Tongue (tissue), 2 donors: ENCODE measurements around the gene IRAK4. TPM values are rescaled to one million over a fixed set of nuclear protein-coding genes. Genes with fewer than 3 reads are reported as not detected.
A peak's percentile ranks its signal among the peaks of the same experiment; 100 is the strongest.

Experiments used
- DNase-seq: peaks from one replicate; pipeline ENCODE4 v3.0.0-alpha.2; 2015
- total RNA-seq: library from RNA; depleted of rRNA; stranded (reverse); fragments of >200 nt; gene quantifications from one replicate; pipeline ENCODE4 v1.2.3, GENCODE V29; 2014

The IRAK4 gene
- total RNA-seq, 1 donor from 2014 or later: 19.7 TPM

DNA sequence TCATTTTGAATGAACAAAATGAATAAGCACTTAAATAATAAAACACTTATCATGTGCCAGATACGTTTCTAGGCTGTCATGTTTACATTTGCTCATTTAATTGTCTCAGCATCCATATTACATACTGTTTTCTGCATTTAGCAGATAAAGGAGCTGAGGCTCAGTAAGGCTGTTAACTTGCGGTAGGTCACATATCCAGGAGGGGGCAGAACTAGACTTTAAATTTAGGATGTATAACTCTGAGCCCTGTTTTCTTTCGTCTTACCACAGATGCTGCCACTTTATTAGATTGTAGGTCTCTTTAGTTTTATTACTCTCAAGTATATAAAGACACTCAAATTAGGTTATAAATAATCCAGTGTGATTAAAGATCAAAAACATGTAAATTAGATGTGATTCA is 17.7 kb downstream of the IRAK4 start:
- peak; percentile 60 for DNase-seq

DNA sequence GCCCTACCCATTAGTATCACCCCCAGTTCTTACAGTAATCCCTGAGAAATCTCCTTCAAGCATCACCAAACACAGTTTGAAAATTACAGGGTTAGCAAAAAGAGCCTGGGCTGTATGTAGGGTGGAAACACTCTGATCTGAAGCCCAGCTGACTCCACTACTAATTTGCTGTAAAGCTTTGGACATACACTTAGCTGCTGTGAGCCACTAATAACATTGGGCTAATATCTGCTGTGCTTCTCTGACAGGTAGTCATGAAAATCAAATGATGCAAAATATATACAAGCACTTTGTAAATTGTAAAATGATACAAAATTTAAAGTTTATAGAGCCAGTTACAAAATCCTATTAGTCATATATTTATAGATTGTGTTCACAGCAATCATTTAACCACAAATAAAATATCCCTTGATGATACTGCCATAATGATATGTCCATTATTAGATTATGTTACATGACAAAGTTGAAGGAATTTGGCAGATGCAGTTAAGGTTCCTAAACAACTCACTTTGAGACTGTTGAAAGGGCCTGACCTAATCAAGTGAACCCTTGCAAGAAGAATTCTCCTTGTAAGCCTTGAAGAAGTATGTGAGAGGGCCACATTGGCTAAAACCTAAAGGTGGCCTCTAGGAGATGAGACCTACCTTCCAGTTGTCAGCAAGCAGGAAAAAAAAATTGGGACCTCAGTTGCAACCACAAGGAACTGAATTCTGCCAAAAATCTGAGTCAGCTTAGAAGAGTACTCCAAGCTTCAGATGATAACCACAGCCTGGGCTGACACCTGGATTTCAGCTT is 28.3 kb downstream of the IRAK4 start:
- no peak for DNase-seq

DNA sequence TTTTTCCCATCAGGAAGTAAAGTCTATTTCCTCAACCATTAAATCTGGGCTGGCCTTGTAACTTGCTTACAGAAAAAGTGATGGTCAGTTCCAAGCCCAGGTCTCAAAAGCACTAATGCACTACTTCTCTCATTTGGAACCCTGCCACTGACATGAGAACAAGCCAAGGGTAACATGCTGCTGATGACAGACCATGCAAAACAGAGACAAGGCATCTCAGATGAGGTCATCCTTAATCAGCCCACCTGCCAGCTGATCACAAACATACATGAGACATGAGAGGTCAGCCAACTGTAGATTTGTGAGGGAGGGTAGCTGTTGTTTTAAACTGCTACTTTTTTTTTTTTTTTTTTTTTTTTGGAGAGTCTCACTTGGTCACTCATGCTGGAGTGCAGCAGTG is 31.2 kb downstream of the IRAK4 start:
- DNase-seq: peak; percentile 71

DNA sequence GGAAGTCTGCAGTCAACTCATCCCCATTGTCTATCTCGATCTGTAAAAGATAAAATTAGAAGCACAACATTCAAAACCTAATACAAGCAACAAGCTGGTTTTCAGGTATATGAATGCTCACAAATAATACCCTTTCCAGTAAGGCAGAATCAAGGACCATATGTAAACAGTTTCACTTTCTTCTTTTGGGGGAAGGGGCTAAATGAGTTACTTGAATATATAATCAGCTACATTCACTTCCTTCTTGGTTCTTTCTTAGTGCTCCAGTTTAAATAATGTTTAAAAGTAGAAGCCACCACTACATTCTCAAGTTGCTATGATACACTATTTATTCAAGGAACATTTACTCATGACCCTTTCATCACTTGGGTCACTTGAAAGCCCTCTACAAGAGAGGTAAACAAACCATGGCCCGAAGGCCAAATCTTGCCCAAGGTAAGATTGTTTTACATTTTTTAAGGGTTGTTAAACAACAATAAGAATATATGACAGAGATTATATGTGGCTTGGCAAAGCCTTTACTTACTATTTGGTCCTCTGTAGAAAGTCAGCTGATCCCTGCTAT is 37.0 kb downstream of the IRAK4 start:
- no peak for DNase-seq

DNA sequence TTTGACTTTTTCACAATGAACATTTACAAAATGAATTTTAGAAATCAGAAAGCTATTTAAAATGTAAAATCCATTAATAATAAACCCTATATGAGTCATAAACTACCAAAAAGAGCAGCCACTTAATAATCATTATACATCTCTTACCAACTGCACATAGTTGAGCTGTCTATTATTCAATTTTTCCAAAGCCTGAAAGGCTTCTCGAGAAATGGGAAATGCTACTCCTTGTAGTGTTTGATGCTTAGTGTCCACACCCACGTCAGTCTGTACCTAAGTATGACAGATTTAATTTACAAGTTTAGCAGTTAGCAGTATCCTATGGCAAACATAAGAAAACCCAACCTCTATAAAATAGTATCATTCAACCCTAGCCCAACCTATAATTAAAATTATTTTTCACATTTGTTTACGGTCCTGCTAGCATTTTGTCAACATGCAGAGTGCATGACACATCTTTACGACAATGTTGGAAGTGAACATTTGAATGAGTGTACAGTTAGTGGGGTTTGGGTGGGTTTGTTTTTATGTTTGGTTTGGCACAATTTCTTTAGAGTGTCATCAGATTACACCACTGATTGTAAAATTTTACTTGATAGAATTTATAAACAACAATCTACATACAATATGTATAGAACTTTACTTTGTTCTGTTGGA is 38.9 kb downstream of the IRAK4 start:
- no peak for DNase-seq

DNA sequence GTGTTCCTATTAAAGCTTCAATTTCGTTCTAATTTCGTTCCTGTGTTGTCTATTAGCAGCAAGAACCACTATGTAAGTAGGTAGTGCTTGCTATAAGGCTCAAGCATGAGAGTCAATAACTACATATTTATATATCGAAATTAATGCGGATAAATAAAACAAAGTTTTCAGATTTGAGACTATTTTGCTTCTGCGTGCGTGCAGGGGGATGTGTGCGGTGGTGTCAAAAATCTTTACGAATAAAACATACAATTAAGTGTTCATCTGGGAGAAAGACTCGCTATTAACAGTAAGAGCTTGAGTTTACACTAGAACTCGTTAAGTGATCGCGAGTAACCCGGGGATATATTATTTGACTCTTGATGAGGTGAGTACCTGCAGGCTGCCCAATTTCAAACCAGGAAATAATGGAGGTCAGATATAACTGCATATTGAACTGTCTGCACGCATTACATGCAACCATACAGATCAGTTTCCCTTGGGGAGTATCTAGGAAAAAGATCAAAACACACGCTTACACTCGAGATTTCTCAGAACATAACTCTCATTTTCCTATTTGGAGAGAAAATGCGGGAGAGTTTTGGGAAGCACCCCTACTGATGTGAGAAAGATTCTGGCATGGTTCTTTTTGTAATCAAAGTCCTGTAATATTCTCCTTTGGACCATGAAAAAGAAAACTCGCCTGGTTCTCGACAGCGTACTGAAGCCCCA is 46.6 kb downstream of the IRAK4 start:
- no peak for DNase-seq

DNA sequence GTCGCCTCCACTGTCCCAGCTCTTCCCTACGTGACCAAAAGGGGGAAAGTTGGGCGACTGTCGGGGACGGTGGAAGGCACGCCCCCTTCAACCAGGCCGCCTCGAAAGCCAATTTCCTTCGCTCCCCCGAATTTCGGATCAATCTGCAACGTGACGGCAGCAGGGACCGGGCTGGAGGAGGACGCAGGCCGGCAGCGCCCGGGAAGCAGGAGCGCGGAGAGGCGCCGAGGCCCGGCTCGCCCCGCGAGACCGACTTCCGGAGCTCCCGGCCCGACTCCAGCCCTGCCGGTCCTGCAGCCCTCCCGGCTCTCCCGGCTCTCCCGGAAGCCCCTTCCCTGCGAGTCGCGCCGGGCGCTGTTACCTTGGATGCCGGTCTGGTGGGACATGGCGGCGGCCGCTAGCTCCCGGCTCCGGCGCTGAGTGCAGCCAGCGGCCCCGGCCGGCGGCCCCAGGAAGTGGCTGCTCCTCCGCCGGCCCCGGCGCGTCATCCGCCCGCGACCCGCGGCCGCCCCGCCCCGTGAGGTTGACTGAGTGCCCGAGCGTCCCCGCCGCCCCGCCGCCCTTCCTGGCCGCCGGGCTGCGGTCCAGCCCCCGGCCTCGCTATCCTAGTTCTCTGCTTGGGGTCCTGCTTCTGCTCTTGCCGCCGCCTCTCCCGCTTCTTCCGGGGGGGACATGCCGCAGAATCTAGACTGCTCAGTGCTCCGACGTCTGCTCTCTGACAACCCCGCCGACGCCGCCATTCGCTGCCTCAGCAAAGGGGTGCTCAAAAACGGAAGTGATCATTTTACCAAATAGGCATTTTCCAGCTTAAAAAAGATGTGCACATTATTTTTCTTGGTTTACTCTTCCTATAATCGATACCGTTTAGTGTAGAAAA is 47.3 kb downstream of the IRAK4 start, which contains the start of gene TWF1:
Gene TWF1, minus strand, starts transcription at position 458 of the 877 bp plus-strand sequence. Its CDS starts 72 bp downstream, at position 386.
- peak; percentile 94 for DNase-seq

DNA sequence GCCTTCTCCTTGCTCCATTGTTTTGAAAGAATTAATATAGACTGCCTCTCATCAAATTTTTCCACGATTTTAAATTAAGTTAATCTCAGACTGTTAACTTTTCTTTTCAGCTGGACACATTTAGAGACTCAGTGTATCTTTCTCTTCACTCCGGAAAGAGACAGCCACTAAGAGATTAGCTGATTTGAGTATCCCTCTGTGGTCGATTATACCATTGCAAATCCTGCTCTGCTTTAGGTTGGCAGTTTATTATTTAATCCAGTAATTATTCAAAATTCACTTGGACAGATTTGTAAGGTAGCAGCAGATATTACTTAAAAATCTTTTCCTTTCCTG is 48.0 kb downstream of the IRAK4 start:
- no peak for DNase-seq

DNA sequence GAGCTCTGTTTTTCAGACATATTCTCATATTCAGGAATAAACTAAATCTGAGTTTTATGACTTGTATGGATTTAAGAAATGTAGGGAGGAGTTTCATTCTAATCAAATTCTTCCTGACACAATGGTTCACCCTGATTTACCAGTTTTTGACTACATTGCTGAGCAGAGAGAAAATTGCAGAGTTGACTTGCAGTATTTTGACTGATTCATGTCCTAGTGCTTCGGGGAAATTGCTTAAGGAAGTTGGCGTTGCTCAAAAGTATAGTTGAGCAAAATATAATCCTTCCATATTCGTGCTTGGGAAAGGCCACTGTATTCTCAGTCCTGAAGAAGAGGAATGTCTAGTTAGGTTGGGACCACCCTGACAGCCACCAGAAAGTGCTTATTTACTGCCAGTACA is 48.6 kb downstream of the IRAK4 start:
- peak; percentile 10 for DNase-seq

DNA sequence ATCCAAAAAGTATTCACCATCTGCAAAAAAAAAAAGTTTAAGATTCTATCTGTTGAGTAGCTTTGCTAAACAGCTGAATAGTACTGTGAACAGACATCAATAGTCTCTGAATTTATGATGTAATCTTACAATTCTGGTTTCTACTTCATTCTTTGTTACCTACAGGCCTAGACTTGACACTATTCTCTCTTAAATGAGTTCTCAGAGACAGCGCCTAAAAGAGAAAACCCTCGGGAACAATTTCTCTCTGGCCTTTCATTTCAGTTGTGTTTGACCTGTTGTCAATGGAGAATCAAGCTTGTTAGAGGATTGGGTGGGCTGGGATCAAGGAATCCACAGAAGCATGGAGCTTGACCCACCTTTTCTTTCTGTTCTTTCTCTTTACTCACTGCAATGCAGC is 53.3 kb downstream of the IRAK4 start:
- DNase-seq: no peak

DNA sequence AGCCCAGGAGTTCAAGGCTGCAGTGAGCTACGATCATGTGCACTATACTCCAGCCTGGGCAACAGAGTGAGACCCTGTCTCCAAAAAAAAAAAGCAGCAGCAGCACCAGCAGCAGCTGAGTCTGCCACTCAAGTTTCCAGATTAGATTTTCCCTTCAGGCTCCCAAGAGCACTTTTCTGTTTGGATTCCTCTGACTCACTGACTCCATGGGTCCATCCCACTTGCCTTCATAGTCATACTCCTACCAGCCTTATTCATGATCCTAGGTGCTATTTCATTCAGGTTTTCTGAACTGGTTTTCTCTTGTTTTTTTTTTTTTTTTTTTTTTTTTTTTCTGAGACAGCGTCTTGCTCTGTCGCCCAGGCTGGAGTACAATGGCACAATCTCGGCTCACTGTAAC is 54.2 kb downstream of the IRAK4 start:
- no peak for DNase-seq

DNA sequence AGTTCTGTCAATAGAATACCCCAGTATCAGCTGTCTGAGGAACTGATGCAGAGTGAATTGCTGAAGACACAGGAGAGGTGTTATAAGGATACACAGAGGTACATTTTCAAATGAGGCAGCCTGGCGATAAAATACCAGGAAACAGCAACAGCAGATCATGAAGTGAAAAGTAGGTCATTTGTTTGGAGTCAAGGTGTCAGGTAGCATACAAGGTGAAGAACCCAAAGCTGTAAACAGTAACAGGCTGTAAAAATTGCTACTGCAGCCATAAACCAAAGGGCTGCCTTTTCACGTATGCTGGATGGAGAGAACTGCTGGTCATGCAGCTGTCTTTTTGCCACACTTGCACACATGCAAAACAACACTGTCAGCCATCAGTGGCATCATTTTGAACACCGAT is 56.7 kb downstream of the IRAK4 start:
- DNase-seq: no peak

DNA sequence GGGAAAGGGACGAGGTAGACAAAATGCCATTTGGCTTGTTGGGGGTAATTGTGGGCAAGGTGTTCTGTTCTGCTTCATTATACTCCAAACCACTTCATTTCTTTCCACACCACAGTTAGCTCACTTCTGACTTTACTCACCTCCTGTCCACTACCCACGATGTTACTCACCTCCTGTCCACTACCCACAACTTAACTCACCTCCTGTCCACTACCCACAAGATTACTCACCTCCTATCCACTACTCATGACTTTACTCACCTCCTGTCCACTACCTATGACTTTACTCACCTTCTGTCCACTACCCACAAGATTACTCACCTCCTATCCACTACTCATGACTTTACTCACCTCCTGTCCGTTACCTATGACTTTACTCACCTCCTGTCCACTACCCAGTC is 57.4 kb downstream of the IRAK4 start:
- DNase-seq: no peak

DNA sequence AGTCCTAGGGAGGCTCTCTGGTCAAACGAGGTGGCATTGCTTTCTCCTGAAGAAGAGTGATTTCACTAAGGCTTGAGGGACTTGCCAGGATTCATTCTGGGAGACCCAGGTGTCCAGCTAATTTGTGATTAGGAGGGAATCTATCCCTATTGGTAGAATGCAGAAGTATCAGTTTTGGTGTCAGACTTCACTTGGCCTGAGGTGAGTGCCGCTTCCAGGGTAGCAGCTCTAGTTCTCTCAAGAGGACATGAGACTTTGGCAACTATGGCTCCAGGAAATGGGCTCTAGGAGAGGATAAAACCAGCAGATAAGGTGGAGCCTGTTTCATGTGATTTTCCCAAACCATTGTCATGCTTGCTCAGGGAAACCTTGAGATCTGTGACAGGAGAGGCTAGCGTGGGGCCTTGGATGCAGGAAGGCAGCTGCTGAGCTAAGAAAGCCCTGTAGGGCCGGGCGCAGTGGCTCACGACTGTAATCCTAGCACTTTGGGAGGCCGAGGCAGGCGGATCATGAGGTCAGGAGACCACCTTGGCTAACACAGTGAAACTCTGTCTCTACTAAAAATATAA is 65.5 kb downstream of the IRAK4 start:
- DNase-seq: no peak

DNA sequence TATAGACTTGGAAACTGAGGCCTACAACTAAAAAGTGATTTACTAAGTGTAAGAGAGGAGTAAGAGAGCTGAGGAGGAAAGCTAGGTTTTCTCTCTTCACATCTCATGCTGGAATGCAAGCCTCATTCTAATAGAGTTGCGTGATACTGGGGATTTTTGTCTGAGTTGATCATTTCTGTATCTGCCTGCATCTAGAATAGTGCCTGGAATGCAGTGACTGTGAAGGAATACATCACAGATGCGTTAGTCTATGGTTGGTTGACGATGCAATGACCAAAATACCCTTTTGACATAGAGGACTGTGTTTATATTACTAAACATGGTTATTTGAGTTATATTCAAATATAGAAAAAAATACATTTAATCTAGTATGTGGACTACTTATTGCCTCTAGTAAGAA is 67.9 kb downstream of the IRAK4 start:
- no peak for DNase-seq

DNA sequence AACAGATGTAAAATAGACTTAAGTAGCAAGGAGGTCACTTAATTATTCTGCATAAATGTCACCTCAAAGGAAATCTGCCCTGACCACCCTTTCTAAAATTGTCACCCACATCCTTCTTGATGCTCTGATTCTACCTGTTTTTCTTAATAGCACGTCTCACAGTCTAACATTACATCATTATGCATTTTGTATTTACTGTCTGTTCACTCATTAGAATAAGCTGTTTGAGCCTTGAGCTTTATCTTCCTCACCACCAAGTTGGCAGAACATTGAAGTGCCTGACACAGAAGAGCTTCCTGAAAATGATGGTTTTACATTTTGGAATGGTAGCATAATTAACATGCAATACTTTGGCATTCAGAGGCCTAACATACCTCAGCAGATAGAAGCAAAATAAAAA is 68.3 kb downstream of the IRAK4 start:
- DNase-seq: no peak

DNA sequence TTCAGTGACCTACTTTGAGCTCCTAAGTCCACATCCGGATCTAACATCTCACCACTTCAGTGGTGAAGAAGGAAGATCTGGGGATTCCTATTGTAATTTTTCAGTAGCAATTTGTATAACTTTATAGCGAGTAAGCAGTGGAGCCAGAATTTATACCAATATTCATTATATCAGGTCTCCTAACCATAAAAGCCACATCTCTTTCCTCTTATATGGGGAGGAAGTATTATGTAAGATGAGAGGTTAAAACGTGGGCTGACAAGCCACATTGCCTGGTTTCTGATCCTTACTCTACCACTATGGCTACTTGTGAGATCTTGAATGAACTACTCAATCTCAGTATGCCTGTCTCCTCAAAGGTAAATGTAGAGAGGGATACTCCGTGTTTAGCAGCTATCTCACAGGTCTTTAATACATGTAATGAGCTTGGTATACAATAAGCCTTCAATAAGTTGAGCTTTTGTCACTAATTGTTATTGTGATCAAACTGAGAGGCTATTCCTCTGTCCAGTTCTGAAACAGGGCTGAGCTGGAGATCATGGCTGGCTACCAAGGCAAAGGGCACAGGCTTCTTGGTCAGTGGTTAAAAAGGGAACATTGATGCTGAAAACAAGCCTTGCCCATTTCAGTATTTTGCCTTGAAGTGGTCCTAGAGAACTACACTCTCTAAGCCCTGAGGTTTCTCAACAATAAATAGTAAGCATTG is 73.9 kb downstream of the IRAK4 start:
- no peak for DNase-seq

DNA sequence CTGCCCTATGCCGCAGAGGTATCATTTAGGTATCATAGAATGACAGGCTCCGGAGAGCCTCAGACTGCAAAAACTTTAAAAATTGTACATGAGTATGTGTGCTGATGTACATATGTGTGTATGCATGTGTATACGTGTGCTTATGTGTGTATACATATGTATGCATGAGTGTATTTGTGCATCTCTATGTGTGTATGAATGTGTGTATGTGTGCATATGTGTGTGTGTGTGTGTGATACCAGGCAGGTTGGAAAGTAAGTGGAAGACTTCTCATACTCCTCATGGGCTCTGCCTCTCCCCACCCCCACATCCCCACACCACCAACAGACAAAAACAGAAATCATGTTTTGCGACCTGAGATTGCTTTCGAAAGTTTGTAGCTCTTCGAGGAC is 76.5 kb downstream of the IRAK4 start:
- DNase-seq: no peak

DNA sequence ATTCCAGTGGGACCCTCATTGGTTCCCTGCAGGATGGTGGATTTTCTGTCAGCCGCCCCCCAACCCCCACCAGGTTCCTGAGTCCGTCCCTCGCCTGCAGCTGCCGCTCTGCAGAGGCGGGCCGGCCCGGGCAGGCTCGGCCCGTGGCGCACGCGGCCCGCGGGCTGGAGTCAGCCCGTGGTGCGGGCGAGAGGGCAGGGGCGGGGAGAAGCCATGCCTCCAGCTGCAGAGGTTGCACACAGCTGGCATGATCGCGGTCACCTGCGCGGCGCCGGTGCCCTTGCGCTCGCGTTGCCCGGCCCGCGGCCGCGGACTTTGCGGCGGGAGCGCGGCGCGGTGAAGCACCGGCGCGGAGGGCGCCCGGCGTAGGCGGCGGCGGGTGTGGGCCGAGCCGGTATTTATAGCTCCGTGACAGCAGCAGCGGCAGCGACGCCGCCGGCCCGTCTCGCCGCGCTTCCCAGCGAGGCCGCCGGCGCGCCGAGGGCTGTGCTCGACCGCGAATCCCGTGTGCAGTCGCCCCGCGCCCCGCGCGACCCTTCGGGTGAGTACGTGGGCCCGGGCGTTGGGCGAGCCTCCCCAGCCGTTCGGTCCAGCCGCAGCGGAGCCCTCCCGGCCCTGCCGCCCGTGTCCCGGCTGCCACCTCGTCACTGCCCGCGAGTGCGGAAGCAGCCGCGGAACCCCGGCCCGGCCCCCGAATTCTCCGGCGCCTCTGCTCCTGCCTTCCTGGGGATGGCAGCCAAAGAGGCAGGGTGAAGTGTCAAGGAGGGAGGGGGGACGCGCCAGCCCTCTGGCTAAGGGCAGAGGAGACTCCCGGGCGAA is 77.1 kb downstream of the IRAK4 start, which contains the start of gene TMEM117:
Gene TMEM117, plus strand, starts transcription at position 426 of the 819 bp plus-strand sequence.
- DNase-seq: peak; percentile 85

DNA sequence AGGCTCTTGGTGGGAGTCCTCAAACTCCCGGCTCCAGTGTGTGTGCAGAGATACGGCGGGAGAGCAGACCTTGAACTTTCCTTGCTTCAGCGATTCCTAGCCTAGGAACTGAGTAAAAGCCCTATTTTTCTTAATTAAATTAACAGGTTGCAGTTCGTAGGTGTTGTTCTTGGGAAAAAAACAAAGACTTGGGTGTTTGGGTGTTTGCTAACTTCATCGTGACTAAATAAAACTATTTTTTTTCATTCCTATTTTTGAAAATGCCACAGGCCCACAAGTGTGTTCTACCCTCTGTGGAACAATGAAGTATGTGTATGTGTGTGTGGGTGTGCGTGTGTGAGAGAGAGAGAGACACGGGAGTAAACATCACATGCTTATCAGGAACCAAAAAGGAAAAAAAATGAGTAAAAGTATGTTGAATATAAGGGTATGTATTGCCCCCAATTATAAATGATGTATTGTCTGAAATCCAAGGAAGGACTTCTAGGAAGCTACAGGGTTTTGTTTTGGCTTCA is 77.8 kb downstream of the IRAK4 start:
- DNase-seq: peak; percentile 64
